Measurements from ENCODE around the gene PMP22.

PMP22 gene

GRCh38 chr17:15265131-15265530 lies at the start of gene PMP22:
Gene PMP22 (minus strand): TSS chr17:15265326. CDS start chr17:15260727, 4,599 bp downstream.
- peak; percentile 16 for DNase-seq (ENCODE audit: low spot score)

- no peak for DNase-seq (ENCODE audit: low spot score)
Measured at GRCh38 chr17:15311996-15312395, 46.9 kb upstream of the PMP22 start.

GRCh38 chr17:15309793-15310192 lies 44.7 kb upstream of the PMP22 start:
- DNase-seq (ENCODE audit: low spot score), result no peak

GRCh38 chr17:15309236-15309635 lies 44.1 kb upstream of the PMP22 start:
- no peak for DNase-seq (ENCODE audit: low spot score)

- no peak for DNase-seq (ENCODE audit: low spot score)
Measured at GRCh38 chr17:15308758-15309157, 43.6 kb upstream of the PMP22 start.

GRCh38 chr17:15307710-15308111 lies 42.6 kb upstream of the PMP22 start:
- DNase-seq (ENCODE audit: low spot score), result no peak

- DNase-seq (ENCODE audit: low spot score), result no peak
Measured at GRCh38 chr17:15303851-15304250, 38.7 kb upstream of the PMP22 start.

GRCh38 chr17:15303268-15303667 lies 38.1 kb upstream of the PMP22 start:
- no peak for DNase-seq (ENCODE audit: low spot score)

- no peak for DNase-seq (ENCODE audit: low spot score)
Measured at GRCh38 chr17:15301845-15302244, 36.7 kb upstream of the PMP22 start.

- DNase-seq (ENCODE audit: low spot score), result no peak
Measured at GRCh38 chr17:15298176-15298575, 33.0 kb upstream of the PMP22 start.

- no peak for DNase-seq (ENCODE audit: low spot score)
Measured at GRCh38 chr17:15293558-15293957, 28.4 kb upstream of the PMP22 start.

GRCh38 chr17:15291674-15292361 lies 26.7 kb upstream of the PMP22 start:
- DNase-seq (ENCODE audit: low spot score), result peak; percentile 22

- no peak for DNase-seq (ENCODE audit: low spot score)
Measured at GRCh38 chr17:15290605-15291004, 25.5 kb upstream of the PMP22 start.

- DNase-seq (ENCODE audit: low spot score), result no peak
Measured at GRCh38 chr17:15289285-15290183, 24.4 kb upstream of the PMP22 start.

GRCh38 chr17:15288859-15289258 lies 23.7 kb upstream of the PMP22 start:
- no peak for DNase-seq (ENCODE audit: low spot score)

- no peak for DNase-seq (ENCODE audit: low spot score)
Measured at GRCh38 chr17:15287538-15288267, 22.6 kb upstream of the PMP22 start.

- no peak for DNase-seq (ENCODE audit: low spot score)
Measured at GRCh38 chr17:15285466-15285865, 20.3 kb upstream of the PMP22 start.

GRCh38 chr17:15284537-15284936 lies 19.4 kb upstream of the PMP22 start:
- DNase-seq (ENCODE audit: low spot score), result no peak

- DNase-seq (ENCODE audit: low spot score), result no peak
Measured at GRCh38 chr17:15284107-15284506, 19.0 kb upstream of the PMP22 start.

GRCh38 chr17:15281909-15282308 lies 16.8 kb upstream of the PMP22 start:
- DNase-seq (ENCODE audit: low spot score), result no peak

- DNase-seq (ENCODE audit: low spot score), result no peak
Measured at GRCh38 chr17:15278924-15279477, 13.9 kb upstream of the PMP22 start.

GRCh38 chr17:15278380-15278779 lies 13.3 kb upstream of the PMP22 start:
- no peak for DNase-seq (ENCODE audit: low spot score)
